ENCODE results near the gene MYOF.

Gene MYOF

GRCh38 chr10:93461109-93461806 lies 20.9 kb downstream of the MYOF start:
- ChIA-PET CTCF (interaction anchor here (0.8 to 1.3 kb wide), 8 partner anchors 10 to 450 kb away, joined by 3 to 5 read pairs (median 3); partner anchors contain the start of gene MYOF), POLR2A (no interaction called here)
- no peak for DNase-seq (ENCODE audit: extremely low spot score)
- no peak for TF ChIP-seq CTCF (IDR thresholded peaks at IDR 0.05; ENCODE audit: control extremely low read depth, extremely low read depth, low read depth, missing control alignments)

GRCh38 chr10:93459466-93459865 lies 22.7 kb downstream of the MYOF start:
- no peak for DNase-seq (ENCODE audit: extremely low spot score)
- POLR2A ChIA-PET = no interaction called here
- no peak for TF ChIP-seq CTCF (IDR thresholded peaks at IDR 0.05; ENCODE audit: control extremely low read depth, extremely low read depth, low read depth, missing control alignments)
- CTCF ChIA-PET = interaction anchor here (1.0 to 3.3 kb wide), 3 partner anchors 9 to 83 kb away, joined by 5 to 14 read pairs (median 7); partner anchors contain the start of gene MYOF

GRCh38 chr10:93458821-93459257 lies 23.3 kb downstream of the MYOF start:
- CTCF ChIA-PET = interaction anchor here (1.0 to 3.3 kb wide), 3 partner anchors 9 to 82 kb away, joined by 5 to 14 read pairs (median 7); partner anchors contain the start of gene MYOF
- DNase-seq (ENCODE audit: extremely low spot score) = no peak
- POLR2A ChIA-PET = no interaction called here
- no peak for TF ChIP-seq CTCF (IDR thresholded peaks at IDR 0.05; ENCODE audit: control extremely low read depth, extremely low read depth, low read depth, missing control alignments)

- POLR2A ChIA-PET = no interaction called here
- no peak for TF ChIP-seq CTCF (IDR thresholded peaks at IDR 0.05; ENCODE audit: control extremely low read depth, extremely low read depth, low read depth, missing control alignments)
- no peak for DNase-seq (ENCODE audit: extremely low spot score)
- CTCF ChIA-PET = interaction anchor here (1.2 to 3.3 kb wide), 6 partner anchors 12 to 81 kb away, joined by 3 to 14 read pairs (median 6); partner anchors contain the start of gene MYOF
Measured at GRCh38 chr10:93457511-93457910, 24.6 kb downstream of the MYOF start.

GRCh38 chr10:93456480-93456879 lies 25.7 kb downstream of the MYOF start:
- POLR2A ChIA-PET = no interaction called here
- CTCF ChIA-PET = interaction anchor here (1.3 to 3.3 kb wide), 4 partner anchors 10 to 80 kb away, joined by 3 to 14 read pairs (median 6); no protein-coding TSS in a partner anchor

GRCh38 chr10:93454736-93455135 lies 27.4 kb downstream of the MYOF start:
- CTCF ChIA-PET = interaction anchor here (1.0 kb wide), 1 partner anchor 78 kb away, joined by 3 read pairs; no protein-coding TSS in a partner anchor
- no peak for TF ChIP-seq CTCF (IDR thresholded peaks at IDR 0.05; ENCODE audit: control extremely low read depth, extremely low read depth, low read depth, missing control alignments)
- no peak for DNase-seq (ENCODE audit: extremely low spot score)
- POLR2A ChIA-PET = no interaction called here

More at GRCh38 chr10:93456480-93456879, 25.7 kb downstream of the MYOF start:
- DNase-seq (ENCODE audit: extremely low spot score) = no peak
- TF ChIP-seq CTCF (IDR thresholded peaks at IDR 0.05; ENCODE audit: control extremely low read depth, extremely low read depth, low read depth, missing control alignments) = no peak

Data from GM10248 (cell line).